ENCODE results near the gene ST3GAL3.

Gene ST3GAL3

GRCh38 chr1:43736819-43737218 is 29.5 kb downstream of the ST3GAL3 start:
- no peak overlapping the region for H3K18ac ChIP-seq (ENCODE audit: low read length)
- H4K8ac ChIP-seq (ENCODE audit: low read depth, low read length), result no peak overlapping the region
- no peak overlapping the region for H3K23ac ChIP-seq (ENCODE audit: low read depth, low read length, poor library complexity)
- H3K4me3 ChIP-seq (ENCODE audit: low read length in 2 of 2), result no peak overlapping the region
- H3K36me3 ChIP-seq (replicated peaks in 1 of 2; ENCODE audit: control insufficient read depth in 2 of 2, insufficient read depth in 2 of 2, low read length in 2 of 2), result peaks cover 0 to 62% of the 10 kb centered on the region in 2 donors
- no peak overlapping the region for H3K14ac ChIP-seq (ENCODE audit: low read length)
- no peak overlapping the region for H3K9ac ChIP-seq (ENCODE audit: low read depth, low read length, poor library complexity)
- no peak overlapping the region for H2BK12ac ChIP-seq (ENCODE audit: low read length)
- H4K91ac ChIP-seq (ENCODE audit: low read depth, low read length, poor library complexity), result no peak overlapping the region
- H2AFZ ChIP-seq (ENCODE audit: low read length), result no peak overlapping the region
- no peaks in the 10 kb centered on the region for H3K79me1 ChIP-seq (ENCODE audit: low read depth, low read length)
- no peak for DNase-seq (ENCODE audit: low spot score)
- no peak overlapping the region for H3K4ac ChIP-seq (ENCODE audit: low read length)
- H2AK5ac ChIP-seq (ENCODE audit: low read depth, low read length), result no peak overlapping the region
- peaks cover 0 to 1% of the 10 kb centered on the region in 2 donors for H3K9me3 ChIP-seq (replicated peaks in 1 of 2; ENCODE audit: control insufficient read depth in 2 of 2, insufficient read depth in 1 of 2, low read depth in 1 of 2, low read length in 2 of 2)
- no peak overlapping the region for H3K27ac ChIP-seq (replicated peaks; ENCODE audit: low read length)
- no CpG with 5 or more reads among the region's 2 CpGs for WGBS, 2 donors (ENCODE audit: extremely low coverage in 2 of 2, insufficient read length in 2 of 2, insufficient replicate concordance in 1 of 2)
- no peak overlapping the region for H3K4me2 ChIP-seq (ENCODE audit: insufficient read depth, low read length, poor library complexity, severe bottlenecking)
- no peak overlapping the region for H2BK15ac ChIP-seq (ENCODE audit: low read length)
- H3K27me3 ChIP-seq (ENCODE audit: control insufficient read depth in 3 of 3, insufficient read depth in 3 of 3, low read depth in 1 of 3, low read length in 3 of 3), result no peaks in the 10 kb centered on the region
- no peak overlapping the region for H2BK120ac ChIP-seq (ENCODE audit: low read depth, low read length)
- peaks cover 0 to 8% of the 10 kb centered on the region in 2 donors for H3K4me1 ChIP-seq (ENCODE audit: control insufficient read depth in 2 of 2, insufficient read depth in 1 of 2, low read depth in 1 of 2, low read length in 2 of 2)
- no peak overlapping the region for H2BK5ac ChIP-seq (ENCODE audit: low read length)

GRCh38 chr1:43742026-43742425 is 34.7 kb downstream of the ST3GAL3 start:
- Histone ChIP-seq H3K14ac (ENCODE audit: low read length) (no peak overlapping the region), H3K9ac (ENCODE audit: low read depth, low read length, poor library complexity) (no peak overlapping the region), H3K4ac (ENCODE audit: low read length) (no peak overlapping the region), H3K27me3 (ENCODE audit: control insufficient read depth in 3 of 3, insufficient read depth in 3 of 3, low read depth in 1 of 3, low read length in 3 of 3) (no peaks in the 10 kb centered on the region), H3K18ac (ENCODE audit: low read length) (no peak overlapping the region), H3K4me3 (ENCODE audit: low read length in 2 of 2) (no peak overlapping the region), H3K27ac (replicated peaks; ENCODE audit: low read length) (no peak overlapping the region), H3K4me1 (ENCODE audit: control insufficient read depth in 2 of 2, insufficient read depth in 1 of 2, low read depth in 1 of 2, low read length in 2 of 2) (peaks cover 0 to 3% of the 10 kb centered on the region in 2 donors), H2AK5ac (ENCODE audit: low read depth, low read length) (no peak overlapping the region), H3K79me1 (ENCODE audit: low read depth, low read length) (no peaks in the 10 kb centered on the region), H4K91ac (ENCODE audit: low read depth, low read length, poor library complexity) (no peak overlapping the region), H2BK15ac (ENCODE audit: low read length) (no peak overlapping the region), H3K23ac (ENCODE audit: low read depth, low read length, poor library complexity) (no peak overlapping the region), H3K36me3 (replicated peaks in 1 of 2; ENCODE audit: control insufficient read depth in 2 of 2, insufficient read depth in 2 of 2, low read length in 2 of 2) (peaks cover 2 to 66% of the 10 kb centered on the region in 2 donors), H2BK120ac (ENCODE audit: low read depth, low read length) (no peak overlapping the region), H2BK12ac (ENCODE audit: low read length) (no peak overlapping the region), H4K8ac (ENCODE audit: low read depth, low read length) (no peak overlapping the region), H2AFZ (ENCODE audit: low read length) (no peak overlapping the region), H3K9me3 (replicated peaks in 1 of 2; ENCODE audit: control insufficient read depth in 2 of 2, insufficient read depth in 1 of 2, low read depth in 1 of 2, low read length in 2 of 2) (no peaks in the 10 kb centered on the region), H2BK5ac (ENCODE audit: low read length) (no peak overlapping the region), H3K4me2 (ENCODE audit: insufficient read depth, low read length, poor library complexity, severe bottlenecking) (no peak overlapping the region)
- WGBS, 2 donors (ENCODE audit: extremely low coverage in 2 of 2, insufficient read length in 2 of 2, insufficient replicate concordance in 1 of 2), result no CpG with 5 or more reads among the region's 4 CpGs
- DNase-seq (ENCODE audit: low spot score), result no peak

- Histone ChIP-seq H3K4me1 (ENCODE audit: control insufficient read depth in 2 of 2, insufficient read depth in 1 of 2, low read depth in 1 of 2, low read length in 2 of 2) (peaks cover 0 to 3% of the 10 kb centered on the region in 2 donors), H2BK15ac (ENCODE audit: low read length) (no peak overlapping the region), H3K36me3 (replicated peaks in 1 of 2; ENCODE audit: control insufficient read depth in 2 of 2, insufficient read depth in 2 of 2, low read length in 2 of 2) (peaks cover 2 to 61% of the 10 kb centered on the region in 2 donors), H3K27me3 (ENCODE audit: control insufficient read depth in 3 of 3, insufficient read depth in 3 of 3, low read depth in 1 of 3, low read length in 3 of 3) (no peaks in the 10 kb centered on the region), H2BK120ac (ENCODE audit: low read depth, low read length) (no peak overlapping the region), H4K8ac (ENCODE audit: low read depth, low read length) (no peak overlapping the region), H3K14ac (ENCODE audit: low read length) (no peak overlapping the region), H2AK5ac (ENCODE audit: low read depth, low read length) (no peak overlapping the region), H2BK12ac (ENCODE audit: low read length) (no peak overlapping the region), H3K18ac (ENCODE audit: low read length) (no peak overlapping the region), H3K9ac (ENCODE audit: low read depth, low read length, poor library complexity) (no peak overlapping the region), H3K4me3 (ENCODE audit: low read length in 2 of 2) (no peak overlapping the region), H2BK5ac (ENCODE audit: low read length) (no peak overlapping the region), H3K79me1 (ENCODE audit: low read depth, low read length) (no peaks in the 10 kb centered on the region), H3K27ac (replicated peaks; ENCODE audit: low read length) (no peak overlapping the region), H4K91ac (ENCODE audit: low read depth, low read length, poor library complexity) (no peak overlapping the region), H3K4ac (ENCODE audit: low read length) (no peak overlapping the region), H2AFZ (ENCODE audit: low read length) (no peak overlapping the region), H3K4me2 (ENCODE audit: insufficient read depth, low read length, poor library complexity, severe bottlenecking) (no peak overlapping the region), H3K9me3 (replicated peaks in 1 of 2; ENCODE audit: control insufficient read depth in 2 of 2, insufficient read depth in 1 of 2, low read depth in 1 of 2, low read length in 2 of 2) (no peaks in the 10 kb centered on the region), H3K23ac (ENCODE audit: low read depth, low read length, poor library complexity) (no peak overlapping the region)
- WGBS, 2 donors (ENCODE audit: extremely low coverage in 2 of 2, insufficient read length in 2 of 2, insufficient replicate concordance in 1 of 2), result no CpG with 5 or more reads among the region's 1 CpG
- DNase-seq (ENCODE audit: low spot score), result no peak
Observed at GRCh38 chr1:43743206-43743605, 35.9 kb downstream of the ST3GAL3 start.

- H3K4me2 ChIP-seq (ENCODE audit: insufficient read depth, low read length, poor library complexity, severe bottlenecking), result no peak overlapping the region
- H2BK5ac ChIP-seq (ENCODE audit: low read length), result no peak overlapping the region
- WGBS, 2 donors (ENCODE audit: extremely low coverage in 2 of 2, insufficient read length in 2 of 2, insufficient replicate concordance in 1 of 2), result no CpG with 5 or more reads among the region's 4 CpGs
- no peak overlapping the region for H2BK15ac ChIP-seq (ENCODE audit: low read length)
- H3K4me1 ChIP-seq (ENCODE audit: control insufficient read depth in 2 of 2, insufficient read depth in 1 of 2, low read depth in 1 of 2, low read length in 2 of 2), result no peaks in the 10 kb centered on the region
- no peak overlapping the region for H2AK5ac ChIP-seq (ENCODE audit: low read depth, low read length)
- H3K79me1 ChIP-seq (ENCODE audit: low read depth, low read length), result no peaks in the 10 kb centered on the region
- H3K27me3 ChIP-seq (ENCODE audit: control insufficient read depth in 3 of 3, insufficient read depth in 3 of 3, low read depth in 1 of 3, low read length in 3 of 3), result no peaks in the 10 kb centered on the region
- no peak overlapping the region for H3K4me3 ChIP-seq (ENCODE audit: low read length in 2 of 2)
- peaks cover 2 to 32% of the 10 kb centered on the region in 2 donors for H3K36me3 ChIP-seq (replicated peaks in 1 of 2; ENCODE audit: control insufficient read depth in 2 of 2, insufficient read depth in 2 of 2, low read length in 2 of 2)
- H2AFZ ChIP-seq (ENCODE audit: low read length), result no peak overlapping the region
- DNase-seq (ENCODE audit: low spot score), result no peak
- H3K18ac ChIP-seq (ENCODE audit: low read length), result no peak overlapping the region
- no peak overlapping the region for H3K4ac ChIP-seq (ENCODE audit: low read length)
- H4K8ac ChIP-seq (ENCODE audit: low read depth, low read length), result no peak overlapping the region
- H3K23ac ChIP-seq (ENCODE audit: low read depth, low read length, poor library complexity), result no peak overlapping the region
- H3K27ac ChIP-seq (replicated peaks; ENCODE audit: low read length), result no peak overlapping the region
- no peak overlapping the region for H3K14ac ChIP-seq (ENCODE audit: low read length)
- no peak overlapping the region for H3K9ac ChIP-seq (ENCODE audit: low read depth, low read length, poor library complexity)
- H2BK120ac ChIP-seq (ENCODE audit: low read depth, low read length), result no peak overlapping the region
- H4K91ac ChIP-seq (ENCODE audit: low read depth, low read length, poor library complexity), result no peak overlapping the region
- no peak overlapping the region for H2BK12ac ChIP-seq (ENCODE audit: low read length)
- peaks cover 0 to 10% of the 10 kb centered on the region in 2 donors for H3K9me3 ChIP-seq (replicated peaks in 1 of 2; ENCODE audit: control insufficient read depth in 2 of 2, insufficient read depth in 1 of 2, low read depth in 1 of 2, low read length in 2 of 2)
Observed at GRCh38 chr1:43747736-43748135, 40.4 kb downstream of the ST3GAL3 start.
